H1 (cell line): Measurements from ENCODE around the gene HLF.

Source experiments
- POLR2A ChIP-seq, 2 experiments: IDR thresholded peaks; 1 replicate in 1 of 2; 2 replicates in 1 of 2; pipeline ENCODE4 v1.6.1; 2011; ENCODE audit warnings: low read depth in 2 of 2, low read length in 2 of 2, mild to moderate bottlenecking in 2 of 2; ENCODE audit errors: control extremely low read depth in 1 of 2
- POLR2AphosphoS5 ChIP-seq: IDR thresholded peaks from 2 replicates; pipeline ENCODE4 v1.6.1; 2011; ENCODE audit warnings: low read depth, low read length
- SIN3A ChIP-seq, 2 experiments: IDR thresholded peaks in 1 of 2; conservative IDR thresholded peaks in 1 of 2; 2 replicates each; pipeline ENCODE4 v1.6.1; 2011 to 2012; ENCODE audit warnings: low read length in 2 of 2, improper control_type of control experiment in 1 of 2, low read depth in 1 of 2, mild to moderate bottlenecking in 1 of 2
- SP2 ChIP-seq: IDR thresholded peaks from 2 replicates; pipeline ENCODE4 v1.6.1; 2012; ENCODE audit warnings: mild to moderate bottlenecking, low read length, inconsistent platforms
- SRF ChIP-seq: IDR thresholded peaks from 2 replicates; pipeline ENCODE4 v1.6.1; 2011; ENCODE audit warnings: mild to moderate bottlenecking, low read depth, low read length, moderate library complexity
- TF ChIP-seq, protein P1 (sequence below), 3 experiments: IDR thresholded peaks; 1 replicate in 2 of 3; 2 replicates in 1 of 3; pipeline versions ENCODE4 v1.5.1 to v1.6.1; 2011; ENCODE audit warnings: low read length in 3 of 3, mild to moderate bottlenecking in 3 of 3, inconsistent platforms in 2 of 3, low read depth in 1 of 3, moderate library complexity in 1 of 3; ENCODE audit not compliant: insufficient read depth in 1 of 3; ENCODE audit errors: control extremely low read depth in 1 of 3

DNA sequence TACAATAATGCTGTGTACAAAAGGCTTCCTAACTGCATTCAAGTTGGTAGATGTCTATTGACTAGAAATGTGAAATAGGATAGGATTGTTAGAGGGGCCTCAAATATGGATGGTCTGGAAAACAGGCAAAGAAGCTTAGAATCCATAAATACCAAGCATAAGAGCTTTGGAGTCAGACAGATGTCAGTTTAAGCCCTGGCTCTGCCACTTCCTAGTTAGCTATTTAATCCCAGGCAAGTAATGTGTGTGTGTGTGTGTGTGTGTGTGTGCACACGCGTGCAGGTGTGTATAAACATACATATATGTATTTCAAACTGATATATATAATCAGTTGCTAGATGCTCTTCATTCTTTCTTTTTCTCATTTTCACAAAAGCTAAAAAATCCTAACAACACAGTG lies 90.2 kb downstream of the HLF start:
- TF ChIP-seq SRF (no peak), SIN3A (conservative IDR thresholded peaks at IDR 0.05 in 1 of 2, IDR thresholded peaks at IDR 0.05 in 1 of 2; ENCODE audit: low read depth in 1 of 2, low read length in 2 of 2) (no peak), SP2 (no peak), POLR2AphosphoS5 (no peak), POLR2A (IDR thresholded peaks at IDR 0.05; ENCODE audit: control extremely low read depth in 1 of 2, low read depth in 2 of 2, low read length in 2 of 2) (no peak)
- TF ChIP-seq, protein P1, sequence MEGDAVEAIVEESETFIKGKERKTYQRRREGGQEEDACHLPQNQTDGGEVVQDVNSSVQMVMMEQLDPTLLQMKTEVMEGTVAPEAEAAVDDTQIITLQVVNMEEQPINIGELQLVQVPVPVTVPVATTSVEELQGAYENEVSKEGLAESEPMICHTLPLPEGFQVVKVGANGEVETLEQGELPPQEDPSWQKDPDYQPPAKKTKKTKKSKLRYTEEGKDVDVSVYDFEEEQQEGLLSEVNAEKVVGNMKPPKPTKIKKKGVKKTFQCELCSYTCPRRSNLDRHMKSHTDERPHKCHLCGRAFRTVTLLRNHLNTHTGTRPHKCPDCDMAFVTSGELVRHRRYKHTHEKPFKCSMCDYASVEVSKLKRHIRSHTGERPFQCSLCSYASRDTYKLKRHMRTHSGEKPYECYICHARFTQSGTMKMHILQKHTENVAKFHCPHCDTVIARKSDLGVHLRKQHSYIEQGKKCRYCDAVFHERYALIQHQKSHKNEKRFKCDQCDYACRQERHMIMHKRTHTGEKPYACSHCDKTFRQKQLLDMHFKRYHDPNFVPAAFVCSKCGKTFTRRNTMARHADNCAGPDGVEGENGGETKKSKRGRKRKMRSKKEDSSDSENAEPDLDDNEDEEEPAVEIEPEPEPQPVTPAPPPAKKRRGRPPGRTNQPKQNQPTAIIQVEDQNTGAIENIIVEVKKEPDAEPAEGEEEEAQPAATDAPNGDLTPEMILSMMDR (IDR thresholded peaks at IDR 0.05; ENCODE audit: control extremely low read depth in 1 of 3, insufficient read depth in 1 of 3, low read depth in 1 of 3, low read length in 3 of 3), result no peak
